Measurements from ENCODE around the gene HGF. TPM values are rescaled to one million over a fixed set of nuclear protein-coding genes. Genes with fewer than 3 reads are reported as not detected.

HGF gene
- polyA plus RNA-seq, 3 donors: 0.53 to 5.1 (median 2.6) TPM

DNA sequence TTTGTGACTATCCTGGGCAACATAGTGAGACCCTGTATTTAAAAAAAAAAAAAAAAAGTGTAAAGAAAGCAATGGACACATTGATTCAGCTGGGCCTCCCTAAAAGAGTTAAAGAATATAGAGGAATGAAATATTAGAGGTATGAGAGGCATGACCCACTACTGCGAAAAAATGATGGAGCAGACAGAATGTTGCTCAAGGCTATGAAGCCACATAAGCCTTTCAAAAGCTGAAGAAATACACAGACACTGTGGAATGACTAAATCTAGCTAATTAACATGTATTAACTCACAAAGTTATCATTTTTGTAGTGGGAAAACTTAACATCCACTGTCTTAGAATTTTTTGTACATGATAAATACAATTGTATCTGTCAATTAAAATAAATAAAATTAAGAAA, 107.3 kb downstream of the HGF start:
- WGBS, 3 donors: 71 to 94% (median 79%) methylated on average over 1 of the region's 1 CpG
- no peak overlapping the region for H3K27ac ChIP-seq (ENCODE audit: low read depth, low read length)

DNA sequence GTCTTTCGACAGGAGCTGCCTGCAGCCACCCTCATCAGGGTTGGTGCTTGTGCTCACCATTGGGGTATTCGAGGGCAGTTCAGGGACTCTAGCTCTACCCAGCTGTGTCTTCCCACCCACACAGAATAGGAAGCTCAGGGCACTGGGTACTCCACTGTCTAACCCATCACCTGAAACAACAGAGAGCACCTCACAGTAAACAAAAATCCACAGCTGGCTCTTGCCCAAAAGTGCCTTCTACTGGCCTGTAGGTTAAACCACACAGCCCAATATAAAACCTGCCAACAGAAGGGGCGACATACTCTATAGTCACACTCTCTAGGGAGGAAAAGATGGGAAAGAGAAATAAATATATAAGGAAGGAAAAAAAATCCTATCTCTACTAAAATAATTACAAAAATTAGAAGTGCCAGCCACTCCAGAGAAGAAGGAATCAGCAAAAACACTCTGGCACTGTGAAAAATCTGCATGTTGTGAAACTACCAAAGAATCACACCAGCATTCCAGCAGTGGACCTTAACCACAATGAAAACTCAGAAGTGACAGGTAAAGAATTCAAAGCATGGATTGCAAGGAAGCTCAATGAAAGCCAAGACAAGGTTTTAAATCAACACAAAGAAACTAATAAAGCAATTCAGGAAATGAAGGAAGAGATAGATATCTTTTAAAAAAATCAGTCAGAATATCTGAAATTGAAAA, 110.0 kb downstream of the HGF start:
- H3K27ac ChIP-seq (ENCODE audit: low read depth, low read length): no peak overlapping the region
- 77 to 91% (median 89%) methylated on average over 3 of the region's 3 CpGs for WGBS, 3 donors

DNA sequence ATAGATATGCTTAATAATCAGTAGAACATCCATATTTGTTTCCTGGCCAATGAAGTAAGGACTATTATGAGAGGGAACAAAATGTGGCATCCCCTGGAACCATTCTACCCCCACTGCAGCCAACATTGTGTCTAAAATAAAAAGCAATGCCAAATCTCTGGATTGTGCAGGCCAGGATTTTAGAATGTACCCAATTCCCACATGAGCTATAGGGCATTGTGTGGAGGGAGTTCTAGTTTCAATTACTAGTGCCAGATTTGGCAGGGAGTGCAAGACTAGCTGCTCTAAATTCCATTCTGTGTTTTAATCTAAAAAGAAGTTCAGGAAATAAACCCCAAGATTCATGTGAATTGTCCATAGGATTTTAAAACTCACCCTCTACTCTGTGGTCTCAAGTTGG, 112.3 kb downstream of the HGF start:
- H3K27ac ChIP-seq (ENCODE audit: low read depth, low read length): no peak overlapping the region

DNA sequence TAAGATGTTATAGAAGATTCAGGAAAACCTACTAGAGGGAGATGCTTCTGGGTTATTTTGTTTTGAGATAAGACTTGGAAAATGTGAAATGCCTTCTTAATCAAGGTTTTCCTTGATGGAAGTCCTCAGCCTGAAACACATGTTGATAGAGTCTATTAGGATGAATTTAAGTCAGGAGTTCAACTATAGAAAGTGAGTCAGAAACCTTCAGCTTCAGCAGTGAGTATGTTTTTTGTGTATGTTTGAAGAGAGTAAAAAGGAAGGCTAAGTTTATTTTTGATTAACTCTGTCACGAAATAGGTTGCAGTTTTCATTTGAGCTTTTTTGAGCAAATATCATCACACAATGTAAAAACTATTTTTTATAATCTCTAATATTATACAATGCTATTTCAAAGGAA, 114.6 kb downstream of the HGF start:
- H3K27ac ChIP-seq (ENCODE audit: low read depth, low read length): no peak overlapping the region
- 70 to 94% (median 90%) methylated on average over 1 of the region's 1 CpG for WGBS, 3 donors

DNA sequence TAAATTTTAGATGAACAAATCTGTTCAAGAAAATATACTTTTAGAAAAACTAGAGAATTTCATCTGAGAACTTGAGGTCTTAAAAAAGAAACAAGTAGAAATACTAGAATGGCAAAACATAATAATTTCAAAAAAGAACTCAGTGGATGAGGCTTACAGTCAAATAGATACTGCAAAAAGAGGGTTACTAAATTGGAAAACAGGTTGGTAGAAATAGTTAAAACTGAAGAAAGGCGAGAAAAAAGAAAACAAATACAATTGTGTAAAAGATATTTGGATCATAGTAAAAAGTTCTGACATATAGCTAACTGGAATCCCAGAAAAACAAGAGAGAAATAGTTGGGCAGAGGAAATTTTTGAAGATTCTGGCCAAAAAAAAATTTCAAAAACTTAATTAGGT, 117.6 kb downstream of the HGF start:
- WGBS, 3 donors: 84 to 95% (median 94%) methylated on average over 1 of the region's 1 CpG
- H3K27ac ChIP-seq (ENCODE audit: low read depth, low read length): no peak overlapping the region

Measured in adipose tissue (tissue), 3 donors.